ENCODE data around the gene CNEP1R1. TPM values are rescaled to one million over a fixed set of nuclear protein-coding genes. Genes with fewer than 3 reads are reported as not detected.

Gene CNEP1R1
- total and polyA plus RNA-seq, 2 of the 8 experiments (the other 6 are each of a cell fraction or from before 2014, with no cell fraction given), result 10.6 to 13.6 TPM

DNA sequence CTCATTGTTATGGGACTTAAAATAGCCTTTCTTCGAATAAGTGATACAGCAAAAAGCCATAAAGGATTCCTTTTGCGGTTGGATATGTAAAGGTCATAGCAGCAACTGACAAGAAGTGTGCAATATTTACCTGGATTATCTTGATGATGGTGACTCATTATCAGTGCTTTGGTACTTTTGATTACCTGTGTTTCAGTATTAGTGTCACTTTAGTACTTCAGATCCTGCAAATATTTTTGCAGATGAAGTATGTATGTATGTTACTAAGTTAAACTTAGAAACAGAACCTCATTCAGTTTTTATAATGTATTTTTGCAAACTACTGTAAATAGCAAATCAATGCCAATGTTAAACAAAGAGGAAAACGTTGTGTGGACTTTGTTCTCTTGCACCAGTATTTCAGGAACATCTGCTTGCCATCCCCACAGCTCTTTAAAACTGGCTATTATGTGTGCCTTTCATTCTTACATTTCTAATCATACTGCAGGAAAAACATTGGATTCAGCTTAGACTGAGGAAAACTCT lies 10.5 kb downstream of the CNEP1R1 start:
- H3K4me3 ChIP-seq (ENCODE audit: extremely low read depth in 1 of 4, insufficient read depth in 2 of 4, low read depth in 3 of 4, low read length in 4 of 4), result no peak overlapping the region
- no peak overlapping the region for H2AFZ ChIP-seq (ENCODE audit: low read length)
- no peak overlapping the region for H4K8ac ChIP-seq (ENCODE audit: extremely low read depth, insufficient read depth, low read length)
- no peaks in the 10 kb centered on the region for H3K79me1 ChIP-seq (ENCODE audit: low read depth, low read length)
- DNase-seq (ENCODE audit: low read depth in 1 of 2, low spot score in 2 of 2) (no peak), FAIRE-seq (no peak)
- CTCF ChIA-PET (ENCODE audit: partially characterized antibody), result interaction anchor here (1.5 kb wide), 1 partner anchor 11 kb away, joined by 6 read pairs; the partner anchor contains the start of gene CNEP1R1
- no peaks in the 10 kb centered on the region for H3K23me2 ChIP-seq (ENCODE audit: low read depth, low read length)
- no peak overlapping the region for H3K27ac ChIP-seq (ENCODE audit: low read depth, low read length)
- H3K79me2 ChIP-seq (ENCODE audit: control insufficient read depth in 1 of 2, insufficient read depth in 2 of 2, low read length in 2 of 2), result no peaks in the 10 kb centered on the region
- no peak overlapping the region for H4K91ac ChIP-seq (replicated peaks; ENCODE audit: insufficient read length, low read length)
- H3K23ac ChIP-seq (ENCODE audit: insufficient read length), result no peak overlapping the region
- no peak overlapping the region for H2AK5ac ChIP-seq (ENCODE audit: low read depth, low read length)
- no peak overlapping the region for H2BK20ac ChIP-seq (ENCODE audit: low read length)
- H3K36me3 ChIP-seq (ENCODE audit: control insufficient read depth in 2 of 4, insufficient read depth in 4 of 4, low read length in 3 of 4), result peaks cover 0 to 33% (median 13%) of the 10 kb centered on the region in 4 experiments; a peak in 6 of 8 replicates
- no peak overlapping the region for H2BK12ac ChIP-seq (ENCODE audit: low read depth, low read length)
- H3K9me3 ChIP-seq (ENCODE audit: insufficient read depth in 2 of 2, low read depth in 1 of 2, low read length in 1 of 2), result no peaks in the 10 kb centered on the region
- no peak for TF ChIP-seq CEBPB (IDR thresholded peaks at IDR 0.05; ENCODE audit: low read depth, low read length)
- TF ChIP-seq RAD21 (IDR thresholded peaks at IDR 0.05 in 1 of 2, conservative IDR thresholded peaks at IDR 0.05 in 1 of 2; ENCODE audit: low read depth in 2 of 2, low read length in 2 of 2), result no peak
- TF ChIP-seq, protein P1, sequence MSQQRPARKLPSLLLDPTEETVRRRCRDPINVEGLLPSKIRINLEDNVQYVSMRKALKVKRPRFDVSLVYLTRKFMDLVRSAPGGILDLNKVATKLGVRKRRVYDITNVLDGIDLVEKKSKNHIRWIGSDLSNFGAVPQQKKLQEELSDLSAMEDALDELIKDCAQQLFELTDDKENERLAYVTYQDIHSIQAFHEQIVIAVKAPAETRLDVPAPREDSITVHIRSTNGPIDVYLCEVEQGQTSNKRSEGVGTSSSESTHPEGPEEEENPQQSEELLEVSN (IDR thresholded peaks at IDR 0.05), result no peak
- H2BK5ac ChIP-seq (ENCODE audit: low read depth, low read length), result no peak overlapping the region
- H2BK15ac ChIP-seq (ENCODE audit: low read length), result no peak overlapping the region
- no peaks in the 10 kb centered on the region for H3K27me3 ChIP-seq (replicated peaks in 1 of 4; ENCODE audit: control insufficient read depth in 3 of 4, extremely low read depth in 1 of 4, insufficient read depth in 3 of 4, low read length in 3 of 4)
- no peak overlapping the region for H3K56ac ChIP-seq (replicated peaks; ENCODE audit: insufficient read length, low read depth, low read length)
- H3K9ac ChIP-seq (replicated peaks in 1 of 4; ENCODE audit: extremely low read depth in 1 of 4, low read depth in 3 of 4, low read length in 3 of 4), result no peak overlapping the region
- POLR2A ChIA-PET (ENCODE audit: partially characterized antibody), result no interaction called here
- H2BK120ac ChIP-seq (replicated peaks; ENCODE audit: low read depth, low read length), result no peak overlapping the region
- no peak overlapping the region for H3K4ac ChIP-seq (replicated peaks; ENCODE audit: insufficient read length, low read depth, low read length)
- 95% methylated on average over 3 of the region's 3 CpGs; no CpG with 5 or more reads in 1 of the 2 experiments for WGBS, 2 experiments (ENCODE audit: extremely low coverage in 1 of 2, insufficient coverage in 1 of 2, insufficient read length in 1 of 2, insufficient replicate concordance in 2 of 2, low coverage in 1 of 2, low lambda C conversion rate in 2 of 2, missing lambda C conversion rate in 1 of 2)
- H3K4me2 ChIP-seq (ENCODE audit: insufficient read depth in 1 of 2, low read depth in 2 of 2, low read length in 2 of 2), result no peak overlapping the region
- H4K20me1 ChIP-seq (replicated peaks in 1 of 2; ENCODE audit: control insufficient read depth in 1 of 2, insufficient read depth in 2 of 2, low read length in 2 of 2), result peaks cover 0 to 5% of the 10 kb centered on the region in 2 experiments
- no peak overlapping the region for H3K14ac ChIP-seq (ENCODE audit: insufficient read length)
- H3K18ac ChIP-seq (ENCODE audit: extremely low read depth, low read length), result no peak overlapping the region
- H4K5ac ChIP-seq (ENCODE audit: insufficient read length, low read depth, low read length), result no peak overlapping the region
- no peaks in the 10 kb centered on the region for H3K4me1 ChIP-seq (replicated peaks in 1 of 4; ENCODE audit: control insufficient read depth in 3 of 4, insufficient read depth in 4 of 4, low read length in 3 of 4)
